NT2/D1 (cell line): Measurements from ENCODE around the gene AK6.

Experiments
- SUZ12 ChIP-seq: IDR thresholded peaks from 2 replicates; pipeline ENCODE4 v1.6.1; 2011; ENCODE audit not compliant: insufficient read length, insufficient read depth; ENCODE audit errors: extremely low read depth
- YY1 ChIP-seq: IDR thresholded peaks from 2 replicates; pipeline ENCODE4 v1.6.1; 2011; ENCODE audit not compliant: insufficient read length, insufficient read depth

- TF ChIP-seq SUZ12, result no peak
- TF ChIP-seq YY1, result no peak
Measured at GRCh38 chr5:69416699-69417098, 47.4 kb upstream of the AK6 start.
